ENCODE data around the gene GPR18.

GRCh38 chr13:99305158-99305557 lies 47.0 kb upstream of the GPR18 start:
- TF ChIP-seq, protein P1, sequence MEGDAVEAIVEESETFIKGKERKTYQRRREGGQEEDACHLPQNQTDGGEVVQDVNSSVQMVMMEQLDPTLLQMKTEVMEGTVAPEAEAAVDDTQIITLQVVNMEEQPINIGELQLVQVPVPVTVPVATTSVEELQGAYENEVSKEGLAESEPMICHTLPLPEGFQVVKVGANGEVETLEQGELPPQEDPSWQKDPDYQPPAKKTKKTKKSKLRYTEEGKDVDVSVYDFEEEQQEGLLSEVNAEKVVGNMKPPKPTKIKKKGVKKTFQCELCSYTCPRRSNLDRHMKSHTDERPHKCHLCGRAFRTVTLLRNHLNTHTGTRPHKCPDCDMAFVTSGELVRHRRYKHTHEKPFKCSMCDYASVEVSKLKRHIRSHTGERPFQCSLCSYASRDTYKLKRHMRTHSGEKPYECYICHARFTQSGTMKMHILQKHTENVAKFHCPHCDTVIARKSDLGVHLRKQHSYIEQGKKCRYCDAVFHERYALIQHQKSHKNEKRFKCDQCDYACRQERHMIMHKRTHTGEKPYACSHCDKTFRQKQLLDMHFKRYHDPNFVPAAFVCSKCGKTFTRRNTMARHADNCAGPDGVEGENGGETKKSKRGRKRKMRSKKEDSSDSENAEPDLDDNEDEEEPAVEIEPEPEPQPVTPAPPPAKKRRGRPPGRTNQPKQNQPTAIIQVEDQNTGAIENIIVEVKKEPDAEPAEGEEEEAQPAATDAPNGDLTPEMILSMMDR (IDR thresholded peaks at IDR 0.05; ENCODE audit: insufficient read depth, low read length, poor library complexity, severe bottlenecking): no peak
- TF ChIP-seq EZH2phosphoT487 (conservative IDR thresholded peaks at IDR 0.05; ENCODE audit: low read length): no peak
